Ovary (tissue), 9 donors: ENCODE measurements around the gene WWC1. TPM values are rescaled to one million over a fixed set of nuclear protein-coding genes. Genes with fewer than 3 reads are reported as not detected.
A peak's percentile ranks its signal among the peaks of the same experiment; 100 is the strongest.

Source experiments
- DNase-seq, 5 donors: peaks; one replicate each; pipeline ENCODE4 v3.0.0-alpha.2; 2019 to 2020
- H3K27ac ChIP-seq, 2 donors: fragments of 200-600 bp; one replicate each; pipeline versions ENCODE4 v1.5.1 to v1.8.0; 2019 to 2022
- H3K27me3 ChIP-seq: fragments of 200-600 bp; one replicate; pipeline ENCODE4 v1.8.0; 2022
- H3K36me3 ChIP-seq: fragments of 200-600 bp; sonication (generic); one replicate; pipeline ENCODE4 v1.5.1; 2019
- H3K4me1 ChIP-seq: one replicate; pipeline ENCODE4 v1.8.1; 2013; ENCODE audit warnings: mild to moderate bottlenecking, moderate library complexity; ENCODE audit not compliant: insufficient read depth
- H3K4me3 ChIP-seq: fragments of 200-600 bp; sonication (generic); one replicate; pipeline ENCODE4 v1.5.1; 2017
- H3K9me3 ChIP-seq, 2 donors: fragments of 200-600 bp in 1 of 2; sonication (generic) in 1 of 2; one replicate each; pipeline versions ENCODE4 v1.5.1 to v1.8.1; 2013 to 2019; ENCODE audit warnings: mild to moderate bottlenecking in 1 of 2, moderate library complexity in 1 of 2
- EP300 ChIP-seq: sonication (generic); formaldehyde crosslinking; IDR thresholded peaks from one replicate; pipeline ENCODE4 v1.6.1; 2017; ENCODE audit warnings: antibody characterized with exemption
- POLR2A ChIP-seq: fragments of 450-650 bp; IDR thresholded peaks from one replicate; pipeline ENCODE4 v1.6.1; 2017; ENCODE audit warnings: antibody characterized with exemption, mild to moderate bottlenecking, moderate library complexity
- WGBS, 3 donors: extraction: QIAGEN DNeasy Blood & Tissue Kit in 1 of 3; methylation state at CpG; one replicate each; pipeline versions ENCODE4 v1.1.5 to v1.1.7; 2013 to 2017; 5-methylcytosine and 5-hydroxymethylcytosine counted together
- intact Hi-C, 4 donors: fragments of 100-400 bp; cut with DNase I; formaldehyde crosslinking; loops; one replicate each; pipeline versions ENCODE4 v1.11.0 to v1.15.1; 2022 to 2023
- polyA plus RNA-seq, 2 donors: library from polyadenylated mRNA; stranded (reverse); fragments of 200-250 nt in 1 of 2; fragments of 350-450 nt in 1 of 2; fragmentation: Illumina TruSeq in 1 of 2; extraction: RNeasy Lipid Tissue Mini Kit (QIAGEN cat#74804) in 1 of 2; gene quantifications; one replicate each; pipeline ENCODE4 v1.2.3, GENCODE V29; 2013 to 2014
- total RNA-seq, 7 donors: library from RNA; depleted of rRNA in 2 of 7; stranded (reverse); fragments of >200 nt in 2 of 7; fragmentation: NEBNext Ultra II Directional in 3 of 7; extraction: Animal tissue kit (Norgen Biotek cat#: 25700) in 3 of 7; gene quantifications; one replicate each; pipeline versions ENCODE4 v1.1.0 to v1.2.4, GENCODE V29; 2016 to 2023
- TF ChIP-seq, protein P1 (sequence below), 3 donors: fragments of 450-650 bp in 2 of 3; fragments of 200-600 bp in 1 of 3; IDR thresholded peaks; one replicate each; pipeline versions ENCODE4 v1.5.1 to v1.8.0; 2016 to 2022; ENCODE audit warnings: antibody characterized with exemption in 3 of 3, mild to moderate bottlenecking in 1 of 3
- donor health status: DM: no; HTN: no; CAD: no; lungs with moderate emphysema.
- donor health status: DM: no; HTN: no; CAD: no.
- donor health status: Bipolar disorder and iron deficiency.
- donor health status: DM: yes; HTN: yes; CAD: no.
- donor health status: DM: no; HTN: no; CAD: no.
- donor health status: DM: yes; HTN: yes; CAD: no.

The WWC1 gene
- total and polyA plus RNA-seq, 9 donors, result 0.58 to 60.3 (median 5.3) TPM

- no peaks in the 10 kb centered on the region for H3K36me3 ChIP-seq
- intact Hi-C loops, result loop anchor here in 1 of 4 donors (5.0 kb wide), 1 partner anchor 1789 kb away; no protein-coding TSS in a partner anchor
- WGBS, 3 donors, result 80 to 90% (median 81%) methylated on average over 13 of the region's 13 CpGs
- H3K4me3 ChIP-seq, result no peak overlapping the region
- no peaks in the 10 kb centered on the region for H3K27me3 ChIP-seq
- TF ChIP-seq POLR2A (no peak), EP300 (no peak)
- TF ChIP-seq, protein P1, sequence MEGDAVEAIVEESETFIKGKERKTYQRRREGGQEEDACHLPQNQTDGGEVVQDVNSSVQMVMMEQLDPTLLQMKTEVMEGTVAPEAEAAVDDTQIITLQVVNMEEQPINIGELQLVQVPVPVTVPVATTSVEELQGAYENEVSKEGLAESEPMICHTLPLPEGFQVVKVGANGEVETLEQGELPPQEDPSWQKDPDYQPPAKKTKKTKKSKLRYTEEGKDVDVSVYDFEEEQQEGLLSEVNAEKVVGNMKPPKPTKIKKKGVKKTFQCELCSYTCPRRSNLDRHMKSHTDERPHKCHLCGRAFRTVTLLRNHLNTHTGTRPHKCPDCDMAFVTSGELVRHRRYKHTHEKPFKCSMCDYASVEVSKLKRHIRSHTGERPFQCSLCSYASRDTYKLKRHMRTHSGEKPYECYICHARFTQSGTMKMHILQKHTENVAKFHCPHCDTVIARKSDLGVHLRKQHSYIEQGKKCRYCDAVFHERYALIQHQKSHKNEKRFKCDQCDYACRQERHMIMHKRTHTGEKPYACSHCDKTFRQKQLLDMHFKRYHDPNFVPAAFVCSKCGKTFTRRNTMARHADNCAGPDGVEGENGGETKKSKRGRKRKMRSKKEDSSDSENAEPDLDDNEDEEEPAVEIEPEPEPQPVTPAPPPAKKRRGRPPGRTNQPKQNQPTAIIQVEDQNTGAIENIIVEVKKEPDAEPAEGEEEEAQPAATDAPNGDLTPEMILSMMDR (IDR thresholded peaks at IDR 0.05), result no peak
- H3K9me3 ChIP-seq, result no peaks in the 10 kb centered on the region
- DNase-seq, result no peak
- no peak overlapping the region for H3K27ac ChIP-seq
- H3K4me1 ChIP-seq, result peaks cover 1% of the 10 kb centered on the region
Observed at GRCh38 chr5:168263121-168263520, 28.3 kb upstream of the WWC1 start.

- Histone ChIP-seq H3K4me1 (peaks cover 1% of the 10 kb centered on the region), H3K36me3 (no peaks in the 10 kb centered on the region), H3K27me3 (no peaks in the 10 kb centered on the region), H3K4me3 (no peak overlapping the region), H3K27ac (no peak overlapping the region), H3K9me3 (no peaks in the 10 kb centered on the region)
- TF ChIP-seq POLR2A, result no peak
- no peak for TF ChIP-seq EP300
- TF ChIP-seq, protein P1 (IDR thresholded peaks at IDR 0.05), result no peak
- WGBS, 3 donors, result 85 to 88% (median 87%) methylated on average over 6 of the region's 6 CpGs
- intact Hi-C loops, result no loop called here
- no peak for DNase-seq
Observed at GRCh38 chr5:168266016-168266415, 25.4 kb upstream of the WWC1 start.

DNA sequence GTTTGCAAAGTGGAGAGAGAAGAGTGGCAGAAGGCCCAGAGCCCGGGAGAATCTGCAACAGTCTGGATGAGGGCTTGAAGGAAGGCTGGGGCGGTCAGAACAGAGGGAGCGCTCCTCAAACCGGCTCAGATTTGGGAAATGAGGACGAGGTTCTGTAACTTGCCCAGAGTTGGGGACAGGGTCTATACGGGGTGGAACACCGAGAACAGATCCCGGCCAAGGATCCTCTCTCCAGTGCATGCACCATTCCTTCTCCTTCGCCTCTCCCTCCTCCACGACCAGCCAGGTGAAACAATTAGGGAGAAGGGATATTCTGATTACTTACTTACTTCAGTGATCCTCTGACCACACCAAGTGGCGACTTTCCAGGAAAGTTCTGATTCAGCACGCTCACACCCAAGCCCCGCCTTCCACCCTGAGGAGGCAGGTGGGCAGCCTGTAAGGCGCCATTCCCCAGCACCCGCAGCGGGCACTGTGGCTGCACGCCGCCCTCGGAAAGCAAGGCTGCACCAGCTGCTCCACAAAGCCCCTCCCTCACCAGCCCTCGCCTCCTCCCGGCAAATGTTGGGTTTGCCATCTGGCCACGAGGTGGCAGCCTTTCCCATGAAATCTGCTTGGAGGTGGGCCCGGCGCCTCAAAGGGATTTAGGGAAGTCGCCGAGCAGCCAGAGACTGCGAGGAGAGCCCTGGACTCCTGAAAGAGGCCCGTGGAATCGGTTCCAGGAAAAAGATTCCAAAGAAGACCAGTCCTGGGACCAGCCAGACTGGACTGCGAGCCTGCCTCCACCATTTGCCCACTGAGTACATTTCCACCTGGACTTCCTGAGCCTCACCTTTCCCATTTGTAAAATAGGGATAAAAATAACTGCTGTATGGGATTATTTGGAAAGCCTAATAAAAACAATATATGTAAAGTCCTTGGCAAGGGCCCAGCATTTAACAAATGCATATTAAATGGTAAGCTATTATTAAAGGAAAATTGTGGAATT lies 22.2 kb upstream of the WWC1 start:
- intact Hi-C loops, result no loop called here
- Histone ChIP-seq H3K4me3 (peak overlapping the region; percentile 23), H3K4me1 (no peaks in the 10 kb centered on the region), H3K9me3 (no peaks in the 10 kb centered on the region), H3K27me3 (no peaks in the 10 kb centered on the region), H3K27ac (no peak overlapping the region), H3K36me3 (no peaks in the 10 kb centered on the region)
- DNase-seq, result peak; percentile 70 to 89 (median 85)
- 1 to 4% (median 1%) methylated on average over 30 of the region's 30 CpGs for WGBS, 3 donors
- TF ChIP-seq, protein P1 (IDR thresholded peaks at IDR 0.05), result peak; percentile 58 to 82 (median 64)
- no peak for TF ChIP-seq EP300
- TF ChIP-seq POLR2A, result no peak

DNA sequence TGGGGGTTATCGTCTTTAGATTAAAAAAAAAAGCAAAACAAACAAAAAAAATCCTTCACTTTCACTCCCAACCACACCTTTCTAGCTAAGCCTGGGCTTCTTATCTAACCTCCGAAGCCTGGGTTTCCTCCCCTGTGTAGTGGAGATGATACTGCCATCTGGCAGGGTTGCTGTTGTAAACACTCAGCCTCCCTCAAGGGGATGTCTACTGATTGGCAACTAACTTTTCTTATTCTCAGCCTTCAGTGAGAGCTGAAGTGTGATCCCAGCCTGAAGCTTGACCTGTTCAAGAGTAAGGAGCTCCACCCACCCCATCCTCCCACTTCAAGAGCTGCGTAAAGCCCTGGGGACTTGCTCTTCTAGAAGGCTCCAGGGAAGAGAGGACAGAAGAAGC lies 21.5 kb upstream of the WWC1 start:
- WGBS, 3 donors, result 36 to 43% (median 37%) methylated on average over 3 of the region's 3 CpGs
- TF ChIP-seq EP300, result no peak
- TF ChIP-seq, protein P1 (IDR thresholded peaks at IDR 0.05), result no peak
- no peak for TF ChIP-seq POLR2A
- Histone ChIP-seq H3K4me1 (no peaks in the 10 kb centered on the region), H3K4me3 (no peak overlapping the region), H3K27ac (no peak overlapping the region), H3K27me3 (no peaks in the 10 kb centered on the region), H3K9me3 (no peaks in the 10 kb centered on the region), H3K36me3 (no peaks in the 10 kb centered on the region)
- intact Hi-C loops, result loop anchor here in 1 of 4 donors (10.0 kb wide), 1 partner anchor 215 kb away; the partner anchor contains the start of gene RARS1
- DNase-seq, result no peak
